ENCODE results near the gene MCM7. TPM values are rescaled to one million over a fixed set of nuclear protein-coding genes. Genes with fewer than 3 reads are reported as not detected.

The MCM7 gene
- total and polyA plus RNA-seq, 2 experiments from 2014 or later = 49.6 to 61.3 TPM

DNA sequence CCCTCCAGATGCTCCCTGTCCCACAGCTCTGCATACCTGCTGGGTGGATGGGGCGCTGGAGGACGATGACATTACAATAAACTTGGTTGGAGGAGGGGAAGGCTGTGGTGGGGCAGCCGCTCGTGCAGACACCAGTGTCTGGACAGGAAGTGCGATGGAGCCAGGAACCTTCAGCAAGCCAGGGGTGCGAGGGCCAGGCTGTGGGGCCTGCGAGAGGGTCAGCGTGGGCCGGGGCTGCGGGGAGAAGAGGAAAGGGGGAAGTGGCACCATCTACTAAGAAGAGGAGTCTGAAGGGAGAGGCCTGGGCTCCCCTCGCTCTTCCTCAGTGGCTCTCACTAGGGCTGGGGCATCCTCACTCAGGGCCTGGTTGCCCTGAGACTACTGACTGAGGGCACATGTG, 6.7 kb upstream of the MCM7 start:
- H3K4me3 ChIP-seq = no peak overlapping the region
- H3F3A ChIP-seq (ENCODE audit: insufficient read depth) = no peaks in the 10 kb centered on the region; the same call in 1 of the 2 replicates
- H3K79me2 ChIP-seq (ENCODE audit: insufficient read depth) = peaks cover 4% of the 10 kb centered on the region; the same call in 1 of the 2 replicates
- DNase-seq = no peak
- H3K9me3 ChIP-seq (ENCODE audit: low read depth) = no peaks in the 10 kb centered on the region
- in situ Hi-C loops (cut with MboI) = no loop called here
- H2AFZ ChIP-seq = no peak overlapping the region
- no peaks in the 10 kb centered on the region for H3K4me1 ChIP-seq (ENCODE audit: insufficient read depth)
- H3K9me2 ChIP-seq (ENCODE audit: insufficient read depth) = no peaks in the 10 kb centered on the region
- H3K36me3 ChIP-seq (ENCODE audit: low read depth) = 0 out of 2 replicates have a peak, but pooled peaks cover 4% of the 10 kb centered on the region
- 75 to 79% methylated on average over 10 to 11 of the region's 11 CpGs for WGBS, 2 experiments (ENCODE audit: low coverage in 1 of 2, low lambda C conversion rate in 2 of 2, missing lambda C conversion rate in 2 of 2)
- H3K27me3 ChIP-seq (replicated peaks; ENCODE audit: insufficient read depth) = no peaks in the 10 kb centered on the region
- TF ChIP-seq EZH2phosphoT487 (IDR thresholded peaks at IDR 0.05; ENCODE audit: insufficient read depth, low read depth) (no peak), EZH2 (IDR thresholded peaks at IDR 0.05; ENCODE audit: insufficient read depth, poor library complexity, severe bottlenecking) (no peak)
- H3K27ac ChIP-seq = no peak overlapping the region
- H3K9ac ChIP-seq = no peak overlapping the region
- H4K20me1 ChIP-seq (ENCODE audit: insufficient read depth) = no peaks in the 10 kb centered on the region
- no peak overlapping the region for H3K4me2 ChIP-seq (ENCODE audit: unreplicated experiment)

DNA sequence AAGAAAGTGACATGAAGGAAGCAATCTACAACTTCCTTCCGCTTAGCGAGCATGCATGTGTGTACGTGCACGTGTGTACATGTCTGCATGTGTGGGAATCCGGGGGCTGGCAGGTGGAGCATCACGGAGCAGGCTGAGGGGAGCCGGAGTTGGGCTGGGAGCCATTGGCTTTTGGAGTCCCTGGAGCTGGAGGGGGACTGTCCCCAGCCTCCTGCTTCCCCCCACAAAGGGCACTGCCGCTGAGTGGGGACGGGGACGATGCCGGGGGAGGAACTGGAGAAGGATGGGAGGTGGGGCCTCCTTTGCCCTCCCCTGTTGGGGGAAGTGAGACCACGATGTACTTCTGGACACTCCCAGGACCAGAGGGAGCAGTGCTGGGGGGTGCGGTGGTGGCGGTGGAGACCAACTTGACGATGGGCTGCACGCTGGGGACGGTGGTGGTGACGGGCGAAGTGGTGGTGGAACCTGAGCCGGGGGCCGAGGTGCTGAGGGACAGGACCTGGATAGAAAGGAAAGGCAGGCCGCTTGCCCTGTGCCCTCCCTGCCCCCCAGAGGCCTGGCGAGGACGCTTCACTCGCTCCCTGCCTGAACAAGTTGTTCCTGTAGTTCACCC, 6.0 kb upstream of the MCM7 start:
- DNase-seq = no peak
- TF ChIP-seq EZH2 (IDR thresholded peaks at IDR 0.05; ENCODE audit: insufficient read depth, poor library complexity, severe bottlenecking) (no peak), EZH2phosphoT487 (IDR thresholded peaks at IDR 0.05; ENCODE audit: insufficient read depth, low read depth) (no peak)
- H3K36me3 ChIP-seq (ENCODE audit: low read depth) = 0 out of 2 replicates have a peak, but pooled peaks cover 4% of the 10 kb centered on the region
- no peak overlapping the region for H2AFZ ChIP-seq
- no peak overlapping the region for H3K4me3 ChIP-seq
- H3K9me3 ChIP-seq (ENCODE audit: low read depth) = no peaks in the 10 kb centered on the region
- H3K9ac ChIP-seq = no peak overlapping the region
- H3F3A ChIP-seq (ENCODE audit: insufficient read depth) = no peaks in the 10 kb centered on the region; the same call in 1 of the 2 replicates
- H3K27me3 ChIP-seq (replicated peaks; ENCODE audit: insufficient read depth) = no peaks in the 10 kb centered on the region
- H4K20me1 ChIP-seq (ENCODE audit: insufficient read depth) = no peaks in the 10 kb centered on the region
- 88 to 91% methylated on average over 15 to 25 of the region's 25 CpGs for WGBS, 2 experiments (ENCODE audit: low coverage in 1 of 2, low lambda C conversion rate in 2 of 2, missing lambda C conversion rate in 2 of 2)
- no peak overlapping the region for H3K4me2 ChIP-seq (ENCODE audit: unreplicated experiment)
- in situ Hi-C loops (cut with MboI) = no loop called here
- no peaks in the 10 kb centered on the region for H3K4me1 ChIP-seq (ENCODE audit: insufficient read depth)
- H3K79me2 ChIP-seq (ENCODE audit: insufficient read depth) = peaks cover 11% of the 10 kb centered on the region
- no peaks in the 10 kb centered on the region for H3K9me2 ChIP-seq (ENCODE audit: insufficient read depth)
- H3K27ac ChIP-seq = no peak overlapping the region

DNA sequence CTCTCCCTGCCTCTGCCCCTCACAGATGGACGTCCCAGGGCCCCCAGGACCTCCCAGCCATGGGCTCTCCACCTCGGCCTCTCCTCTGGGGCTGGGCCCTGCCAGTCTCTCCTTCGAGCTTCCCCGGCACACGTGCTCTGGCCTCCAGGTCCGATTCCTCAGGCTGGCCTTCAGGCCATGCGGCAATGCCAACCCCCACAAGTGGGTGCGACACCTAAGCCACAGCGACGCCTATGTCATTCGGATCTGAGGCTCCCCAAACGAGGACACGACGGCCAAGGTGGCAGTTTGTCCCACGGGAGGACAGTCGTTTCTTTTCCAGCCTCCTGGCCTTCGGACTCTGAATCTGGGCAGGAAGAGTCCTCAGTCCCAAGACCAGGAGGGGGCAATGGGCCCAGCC, 5.4 kb upstream of the MCM7 start:
- no peak overlapping the region for H3K4me3 ChIP-seq
- H3K9me2 ChIP-seq (ENCODE audit: insufficient read depth) = no peaks in the 10 kb centered on the region
- no peak for TF ChIP-seq EZH2phosphoT487 (IDR thresholded peaks at IDR 0.05; ENCODE audit: insufficient read depth, low read depth)
- no peak for TF ChIP-seq EZH2 (IDR thresholded peaks at IDR 0.05; ENCODE audit: insufficient read depth, poor library complexity, severe bottlenecking)
- no peaks in the 10 kb centered on the region; the same call in 1 of the 2 replicates for H3F3A ChIP-seq (ENCODE audit: insufficient read depth)
- H3K36me3 ChIP-seq (ENCODE audit: low read depth) = 0 out of 2 replicates have a peak, but pooled peaks cover 4% of the 10 kb centered on the region
- H2AFZ ChIP-seq = no peak overlapping the region
- in situ Hi-C loops (cut with MboI) = no loop called here
- WGBS, 2 experiments (ENCODE audit: low coverage in 1 of 2, low lambda C conversion rate in 2 of 2, missing lambda C conversion rate in 2 of 2) = 72 to 76% methylated on average over 17 of the region's 17 CpGs
- no peak overlapping the region for H3K27ac ChIP-seq
- no peaks in the 10 kb centered on the region for H4K20me1 ChIP-seq (ENCODE audit: insufficient read depth)
- no peak for DNase-seq
- H3K9me3 ChIP-seq (ENCODE audit: low read depth) = no peaks in the 10 kb centered on the region
- no peak overlapping the region for H3K4me2 ChIP-seq (ENCODE audit: unreplicated experiment)
- H3K79me2 ChIP-seq (ENCODE audit: insufficient read depth) = peaks cover 12% of the 10 kb centered on the region
- no peak overlapping the region for H3K9ac ChIP-seq
- no peaks in the 10 kb centered on the region for H3K4me1 ChIP-seq (ENCODE audit: insufficient read depth)
- H3K27me3 ChIP-seq (replicated peaks; ENCODE audit: insufficient read depth) = no peaks in the 10 kb centered on the region

DNA sequence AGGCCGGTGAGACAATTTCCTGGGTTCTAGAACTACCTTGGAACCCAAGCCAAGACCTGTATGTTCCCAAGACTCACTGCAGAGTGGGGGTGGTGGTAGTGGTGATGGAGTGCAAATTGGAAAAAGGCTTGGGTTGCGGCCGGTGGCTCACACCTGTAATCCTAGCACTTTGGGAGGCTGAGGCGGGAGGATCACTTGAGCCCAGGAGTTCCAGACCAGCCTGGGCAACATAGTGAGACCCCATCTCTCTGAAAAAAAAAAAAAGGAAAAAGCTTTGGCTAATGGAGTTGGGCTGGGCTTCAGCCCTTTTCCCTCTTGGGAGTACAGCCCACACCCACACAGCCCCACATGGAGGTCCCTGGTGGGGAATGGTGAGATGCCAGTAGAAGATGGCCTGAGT, 4.3 kb upstream of the MCM7 start:
- Histone ChIP-seq H2AFZ (no peak overlapping the region), H3K79me2 (ENCODE audit: insufficient read depth) (peaks cover 15% of the 10 kb centered on the region), H3K36me3 (ENCODE audit: low read depth) (0 out of 2 replicates have a peak, but pooled peaks cover 4% of the 10 kb centered on the region), H3K27ac (no peak overlapping the region), H3K9me2 (ENCODE audit: insufficient read depth) (no peaks in the 10 kb centered on the region), H3K4me3 (no peak overlapping the region), H3K27me3 (replicated peaks; ENCODE audit: insufficient read depth) (no peaks in the 10 kb centered on the region), H4K20me1 (ENCODE audit: insufficient read depth) (no peaks in the 10 kb centered on the region), H3F3A (ENCODE audit: insufficient read depth) (no peaks in the 10 kb centered on the region; the same call in 1 of the 2 replicates), H3K9me3 (ENCODE audit: low read depth) (no peaks in the 10 kb centered on the region), H3K9ac (no peak overlapping the region), H3K4me1 (ENCODE audit: insufficient read depth) (no peaks in the 10 kb centered on the region), H3K4me2 (ENCODE audit: unreplicated experiment) (no peak overlapping the region)
- no peak for DNase-seq
- in situ Hi-C loops (cut with MboI) = no loop called here
- TF ChIP-seq EZH2 (IDR thresholded peaks at IDR 0.05; ENCODE audit: insufficient read depth, poor library complexity, severe bottlenecking) (no peak), EZH2phosphoT487 (IDR thresholded peaks at IDR 0.05; ENCODE audit: insufficient read depth, low read depth) (no peak)
- WGBS, 2 experiments (ENCODE audit: low coverage in 1 of 2, low lambda C conversion rate in 2 of 2, missing lambda C conversion rate in 2 of 2) = 98% methylated on average over 4 of the region's 4 CpGs

Data from GM23248 (cell line).